Keratinocyte (primary cell): ENCODE results near the gene HCST.

Experiments used
- CTCF ChIP-seq, 3 experiments: IDR thresholded peaks in 1 of 3; conservative IDR thresholded peaks in 1 of 3; optimal IDR thresholded peaks in 1 of 3; 2 replicates in 2 of 3; 3 replicates in 1 of 3; pipeline versions ENCODE3 to v1.5.1; 2011; ENCODE audit warnings: low read length in 3 of 3, mild to moderate bottlenecking in 3 of 3, moderate library complexity in 2 of 3, control low read depth in 1 of 3, inconsistent platforms in 1 of 3; ENCODE audit not compliant: insufficient read depth in 2 of 3; ENCODE audit errors: extremely low read depth in 1 of 3
- EZH2 ChIP-seq: IDR thresholded peaks from one replicate; pipeline ENCODE4 v1.6.1; 2012; ENCODE audit warnings: inconsistent platforms, mild to moderate bottlenecking, low read length, moderate library complexity

- TF ChIP-seq CTCF (optimal IDR thresholded peaks at IDR 0.05 in 1 of 3, IDR thresholded peaks at IDR 0.05 in 1 of 3, conservative IDR thresholded peaks at IDR 0.05 in 1 of 3; ENCODE audit: extremely low read depth in 1 of 3, insufficient read depth in 2 of 3, low read length in 3 of 3) (no peak), EZH2 (no peak)
These were observed at the start of gene HCST for GRCh38 chr19:35901854-35902661.
